Central memory CD8-positive, alpha-beta T cell (primary cell): ENCODE measurements around the gene DNAAF5.

ENCODE experiments used
- ATAC-seq: fragments of 150-1000 bp; cut with Tn5 transposase; replicated peaks from 2 replicates; pipeline ENCODE4 v1.10.0; 2022; ENCODE audit warnings: mild to moderate bottlenecking, moderate FRiP score, moderate number of reproducible peaks; ENCODE audit not compliant: poor library complexity, severe bottlenecking; ENCODE audit errors: extremely low read depth
- DNase-seq, 2 donors: peaks; one replicate each; pipeline ENCODE4 v3.0.0; 2021; ENCODE audit warnings: low spot score in 2 of 2
- H3K27ac Mint-ChIP-seq: one replicate; pipeline ENCODE4 v1.8.0; 2022; ENCODE audit warnings: low read depth, mild to moderate bottlenecking, moderate library complexity, mixed read lengths
- H3K27me3 Mint-ChIP-seq: one replicate; pipeline ENCODE4 v1.8.0; 2022; ENCODE audit warnings: mixed read lengths
- H3K36me3 Mint-ChIP-seq: one replicate; pipeline ENCODE4 v1.8.0; 2022; ENCODE audit warnings: mild to moderate bottlenecking, moderate library complexity, mixed read lengths; ENCODE audit not compliant: insufficient read depth
- H3K4me1 Mint-ChIP-seq: one replicate; pipeline ENCODE4 v1.8.0; 2022; ENCODE audit warnings: mixed read lengths
- H3K4me3 Mint-ChIP-seq: one replicate; pipeline ENCODE4 v1.8.0; 2022; ENCODE audit warnings: mild to moderate bottlenecking, moderate library complexity, mixed read lengths
- H3K9me3 Mint-ChIP-seq: one replicate; pipeline ENCODE4 v1.8.0; 2022; ENCODE audit warnings: mixed read lengths

DNAAF5 gene

GRCh38 chr7:781186-781849, 54.8 kb downstream of the DNAAF5 start:
- Mint-ChIP-seq H3K4me3 (no peak overlapping the region), H3K27ac (no peak overlapping the region), H3K27me3 (no peaks in the 10 kb centered on the region), H3K4me1 (no peaks in the 10 kb centered on the region), H3K36me3 (peaks cover 7% of the 10 kb centered on the region), H3K9me3 (no peaks in the 10 kb centered on the region)
- DNase-seq (no peak), ATAC-seq (no peak)

GRCh38 chr7:781936-782529, 55.5 kb downstream of the DNAAF5 start:
- Mint-ChIP-seq H3K4me1 (no peaks in the 10 kb centered on the region), H3K27ac (no peak overlapping the region), H3K9me3 (no peaks in the 10 kb centered on the region), H3K27me3 (no peaks in the 10 kb centered on the region), H3K4me3 (no peak overlapping the region), H3K36me3 (peaks cover 7% of the 10 kb centered on the region)
- DNase-seq (no peak), ATAC-seq (no peak)

GRCh38 chr7:782718-783449, 56.4 kb downstream of the DNAAF5 start:
- Mint-ChIP-seq H3K4me1 (no peaks in the 10 kb centered on the region), H3K36me3 (peaks cover 7% of the 10 kb centered on the region), H3K9me3 (no peaks in the 10 kb centered on the region), H3K27me3 (no peaks in the 10 kb centered on the region), H3K27ac (no peak overlapping the region), H3K4me3 (no peak overlapping the region)
- no peak for ATAC-seq
- no peak for DNase-seq

GRCh38 chr7:783556-784490, 57.3 kb downstream of the DNAAF5 start:
- Mint-ChIP-seq H3K27ac (no peak overlapping the region), H3K27me3 (no peaks in the 10 kb centered on the region), H3K4me3 (no peak overlapping the region), H3K4me1 (no peaks in the 10 kb centered on the region), H3K9me3 (no peaks in the 10 kb centered on the region), H3K36me3 (peaks cover 7% of the 10 kb centered on the region)
- DNase-seq = no peak
- no peak for ATAC-seq

GRCh38 chr7:784971-785370, 58.5 kb downstream of the DNAAF5 start:
- peaks cover 7% of the 10 kb centered on the region for H3K36me3 Mint-ChIP-seq
- H3K27me3 Mint-ChIP-seq = no peaks in the 10 kb centered on the region
- H3K4me1 Mint-ChIP-seq = no peaks in the 10 kb centered on the region
- no peak for ATAC-seq
- H3K27ac Mint-ChIP-seq = no peak overlapping the region
- H3K4me3 Mint-ChIP-seq = no peak overlapping the region
- no peaks in the 10 kb centered on the region for H3K9me3 Mint-ChIP-seq
- DNase-seq = no peak

GRCh38 chr7:785416-785815, 58.9 kb downstream of the DNAAF5 start:
- Mint-ChIP-seq H3K4me3 (no peak overlapping the region), H3K27me3 (no peaks in the 10 kb centered on the region), H3K9me3 (no peaks in the 10 kb centered on the region), H3K27ac (no peak overlapping the region), H3K36me3 (peaks cover 7% of the 10 kb centered on the region), H3K4me1 (no peaks in the 10 kb centered on the region)
- DNase-seq (no peak), ATAC-seq (no peak)

- peaks cover 3% of the 10 kb centered on the region for H3K36me3 Mint-ChIP-seq
- no peaks in the 10 kb centered on the region for H3K27me3 Mint-ChIP-seq
- ATAC-seq = peak; percentile 28
- H3K27ac Mint-ChIP-seq = no peak overlapping the region
- H3K4me1 Mint-ChIP-seq = no peaks in the 10 kb centered on the region
- peak; percentile 52 to 62 for DNase-seq
- no peak overlapping the region for H3K4me3 Mint-ChIP-seq
- no peaks in the 10 kb centered on the region for H3K9me3 Mint-ChIP-seq
Observed at GRCh38 chr7:786472-787255, 60.2 kb downstream of the DNAAF5 start.

GRCh38 chr7:787332-788240, 61.1 kb downstream of the DNAAF5 start:
- Mint-ChIP-seq H3K4me3 (no peak overlapping the region), H3K27me3 (no peaks in the 10 kb centered on the region), H3K4me1 (no peaks in the 10 kb centered on the region), H3K27ac (no peak overlapping the region), H3K36me3 (peaks cover 2% of the 10 kb centered on the region), H3K9me3 (no peaks in the 10 kb centered on the region)
- no peak for ATAC-seq
- DNase-seq = no peak

- ATAC-seq (no peak), DNase-seq (no peak)
- Mint-ChIP-seq H3K27me3 (no peaks in the 10 kb centered on the region), H3K27ac (no peak overlapping the region), H3K9me3 (no peaks in the 10 kb centered on the region), H3K4me3 (no peak overlapping the region), H3K36me3 (no peaks in the 10 kb centered on the region), H3K4me1 (no peaks in the 10 kb centered on the region)
Observed at GRCh38 chr7:791519-791918, 65.0 kb downstream of the DNAAF5 start.

GRCh38 chr7:794207-794606, 67.7 kb downstream of the DNAAF5 start:
- no peak overlapping the region for H3K4me3 Mint-ChIP-seq
- no peak for ATAC-seq

GRCh38 chr7:794671-795329, 68.3 kb downstream of the DNAAF5 start:
- H3K27me3 Mint-ChIP-seq = no peaks in the 10 kb centered on the region
- H3K9me3 Mint-ChIP-seq = no peaks in the 10 kb centered on the region
- no peaks in the 10 kb centered on the region for H3K36me3 Mint-ChIP-seq
- no peak overlapping the region for H3K4me3 Mint-ChIP-seq
- no peak for ATAC-seq
- no peak for DNase-seq
- H3K27ac Mint-ChIP-seq = no peak overlapping the region
- no peaks in the 10 kb centered on the region for H3K4me1 Mint-ChIP-seq

More at GRCh38 chr7:794207-794606, 67.7 kb downstream of the DNAAF5 start:
- Mint-ChIP-seq H3K27me3 (no peaks in the 10 kb centered on the region), H3K36me3 (no peaks in the 10 kb centered on the region), H3K27ac (no peak overlapping the region), H3K4me1 (no peaks in the 10 kb centered on the region), H3K9me3 (no peaks in the 10 kb centered on the region)
- DNase-seq = no peak
